22Rv1 (cell line): ENCODE measurements around the gene CBLB.

ENCODE experiments used
- ZFX ChIP-seq: fragments of 450-650 bp; IDR thresholded peaks from 2 replicates; pipeline ENCODE4 v1.6.1; 2017; ENCODE audit warnings: antibody characterized with exemption, borderline replicate concordance
- TF ChIP-seq, protein P1 (sequence below): fragments of 450-650 bp; IDR thresholded peaks from 2 replicates; pipeline ENCODE4 v1.5.1; 2017; ENCODE audit warnings: mild to moderate bottlenecking

GRCh38 chr3:105691633-105692032 is 177.2 kb downstream of the CBLB start:
- TF ChIP-seq, protein P1, sequence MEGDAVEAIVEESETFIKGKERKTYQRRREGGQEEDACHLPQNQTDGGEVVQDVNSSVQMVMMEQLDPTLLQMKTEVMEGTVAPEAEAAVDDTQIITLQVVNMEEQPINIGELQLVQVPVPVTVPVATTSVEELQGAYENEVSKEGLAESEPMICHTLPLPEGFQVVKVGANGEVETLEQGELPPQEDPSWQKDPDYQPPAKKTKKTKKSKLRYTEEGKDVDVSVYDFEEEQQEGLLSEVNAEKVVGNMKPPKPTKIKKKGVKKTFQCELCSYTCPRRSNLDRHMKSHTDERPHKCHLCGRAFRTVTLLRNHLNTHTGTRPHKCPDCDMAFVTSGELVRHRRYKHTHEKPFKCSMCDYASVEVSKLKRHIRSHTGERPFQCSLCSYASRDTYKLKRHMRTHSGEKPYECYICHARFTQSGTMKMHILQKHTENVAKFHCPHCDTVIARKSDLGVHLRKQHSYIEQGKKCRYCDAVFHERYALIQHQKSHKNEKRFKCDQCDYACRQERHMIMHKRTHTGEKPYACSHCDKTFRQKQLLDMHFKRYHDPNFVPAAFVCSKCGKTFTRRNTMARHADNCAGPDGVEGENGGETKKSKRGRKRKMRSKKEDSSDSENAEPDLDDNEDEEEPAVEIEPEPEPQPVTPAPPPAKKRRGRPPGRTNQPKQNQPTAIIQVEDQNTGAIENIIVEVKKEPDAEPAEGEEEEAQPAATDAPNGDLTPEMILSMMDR: no peak
- TF ChIP-seq ZFX: no peak
